GM19468 (cell line): Measurements from ENCODE around the gene HS3ST1.

ENCODE experiments used
- ATAC-seq: cut with Tn5 transposase; IDR thresholded peaks from one replicate; pipeline ENCODE4 v1.9.1; 2021; ENCODE audit warnings: mild to moderate bottlenecking, moderate library complexity, moderate number of reproducible peaks; ENCODE audit not compliant: unreplicated experiment; ENCODE audit errors: extremely low read depth

The HS3ST1 gene

GRCh38 chr4:11428231-11428898, at the start of gene HS3ST1:
TSS of gene HS3ST1 (minus strand) at chr4:11428894. CDS start at chr4:11400005, 28,889 bp downstream.
- no peak for ATAC-seq

- ATAC-seq: no peak
Measured at GRCh38 chr4:11475871-11476270, 47.2 kb upstream of the HS3ST1 start.

GRCh38 chr4:11474146-11474545, 45.5 kb upstream of the HS3ST1 start:
- no peak for ATAC-seq

- no peak for ATAC-seq
Measured at GRCh38 chr4:11472535-11472934, 43.8 kb upstream of the HS3ST1 start.

- ATAC-seq: peak; percentile 57
Measured at GRCh38 chr4:11471618-11472017, 42.9 kb upstream of the HS3ST1 start.

- no peak for ATAC-seq
Measured at GRCh38 chr4:11471046-11471441, 42.4 kb upstream of the HS3ST1 start.

- ATAC-seq: peak; percentile 16
Measured at GRCh38 chr4:11470438-11471045, 41.8 kb upstream of the HS3ST1 start.

- ATAC-seq: peak; percentile 66
Measured at GRCh38 chr4:11469650-11470437, 41.1 kb upstream of the HS3ST1 start.

GRCh38 chr4:11468901-11469300, 40.2 kb upstream of the HS3ST1 start:
- no peak for ATAC-seq

- ATAC-seq: no peak
Measured at GRCh38 chr4:11467931-11468330, 39.2 kb upstream of the HS3ST1 start.

- no peak for ATAC-seq
Measured at GRCh38 chr4:11463707-11464106, 35.0 kb upstream of the HS3ST1 start.

GRCh38 chr4:11456401-11456800, 27.7 kb upstream of the HS3ST1 start:
- ATAC-seq: no peak

GRCh38 chr4:11455201-11455835, 26.6 kb upstream of the HS3ST1 start:
- ATAC-seq: no peak

GRCh38 chr4:11451716-11452115, 23.0 kb upstream of the HS3ST1 start:
- ATAC-seq: no peak

GRCh38 chr4:11446155-11446811, 17.6 kb upstream of the HS3ST1 start:
- ATAC-seq: no peak

GRCh38 chr4:11441194-11441556, 12.5 kb upstream of the HS3ST1 start:
- no peak for ATAC-seq

- ATAC-seq: no peak
Measured at GRCh38 chr4:11440481-11441193, 11.9 kb upstream of the HS3ST1 start.

GRCh38 chr4:11439836-11440235, 11.1 kb upstream of the HS3ST1 start:
- no peak for ATAC-seq

GRCh38 chr4:11438647-11439046, 10.0 kb upstream of the HS3ST1 start:
- no peak for ATAC-seq

- no peak for ATAC-seq
Measured at GRCh38 chr4:11436673-11437072, 8.0 kb upstream of the HS3ST1 start.
